H1 (cell line): ENCODE data around the gene PRRG2. TPM values are rescaled to one million over a fixed set of nuclear protein-coding genes. Genes with fewer than 3 reads are reported as not detected.
"Not testable (repeated sequence)": the region's sequence is repeated elsewhere in the genome, so short reads cannot be mapped to it uniquely, and the experiment has no call there.

Source experiments
- CTCF ChIA-PET: fragments of 300-600 bp; sonication (Branson Sonifier 250); formaldehyde crosslinking; loops from one replicate; lab custom pipeline; 2021; ENCODE audit not compliant: partially characterized antibody; lab: Charles Lee
- POLR2A ChIA-PET: fragments of 300-600 bp; sonication (Branson Sonifier 250); formaldehyde crosslinking; loops from one replicate; lab custom pipeline; 2021; ENCODE audit warnings: inconsistent platforms; ENCODE audit not compliant: partially characterized antibody; lab: Charles Lee
- DNase-seq, 2 experiments: peaks; one replicate each; pipeline versions ENCODE4 v3.0.0 to v3.0.0-alpha.2; 2010 to 2022; ENCODE audit warnings: low spot score in 2 of 2, low read depth in 1 of 2, mixed read lengths in 1 of 2
- FAIRE-seq: peaks from 2 replicates; lab custom pipeline; 2011; peaks lifted over from hg19 to GRCh38; lab: Jason Lieb, UNC
- H2AFZ ChIP-seq: 2 replicates; pipeline ENCODE4 v1.8.1; 2012; ENCODE audit warnings: low read length, inconsistent platforms
- H2AK5ac ChIP-seq: 2 replicates; pipeline ENCODE4 v1.6.1; 2013; ENCODE audit warnings: low read depth, low read length
- H2BK120ac ChIP-seq: replicated peaks from 2 replicates; pipeline ENCODE3; 2013; ENCODE audit warnings: low read depth, low read length, inconsistent platforms
- H2BK12ac ChIP-seq: 2 replicates; pipeline ENCODE4 v1.6.1; 2013; ENCODE audit warnings: low read depth, low read length
- H2BK15ac ChIP-seq: 2 replicates; pipeline ENCODE4 v1.6.1; 2013; ENCODE audit warnings: low read length
- H2BK20ac ChIP-seq: 2 replicates; pipeline ENCODE4 v1.6.1; 2013; ENCODE audit warnings: low read length
- H2BK5ac ChIP-seq: 2 replicates; pipeline ENCODE4 v1.6.1; 2013; ENCODE audit warnings: low read depth, low read length
- H3K14ac ChIP-seq: 2 replicates; pipeline ENCODE4 v1.6.1; 2013; ENCODE audit warnings: inconsistent platforms; ENCODE audit not compliant: insufficient read length
- H3K18ac ChIP-seq: 2 replicates; pipeline ENCODE4 v1.6.1; 2013; ENCODE audit warnings: low read length; ENCODE audit errors: extremely low read depth
- H3K23ac ChIP-seq: 2 replicates; pipeline ENCODE4 v1.6.1; 2013; ENCODE audit warnings: inconsistent platforms; ENCODE audit not compliant: insufficient read length
- H3K23me2 ChIP-seq: 2 replicates; pipeline ENCODE4 v1.6.1; 2013; ENCODE audit warnings: low read depth, low read length
- H3K27ac ChIP-seq: 2 replicates; pipeline ENCODE4 v1.6.1; 2011; ENCODE audit warnings: low read depth, low read length, inconsistent platforms
- H3K27me3 ChIP-seq, 4 experiments: replicated peaks in 1 of 4; 1 replicate in 1 of 4; 2 replicates in 3 of 4; pipeline versions ENCODE4 v1.6.1 to v1.8.1; 2011 to 2013; ENCODE audit warnings: low read length in 3 of 4, mild to moderate bottlenecking in 3 of 4, inconsistent platforms in 2 of 4, mixed read lengths in 2 of 4, moderate library complexity in 1 of 4; ENCODE audit not compliant: control insufficient read depth in 3 of 4, insufficient read depth in 3 of 4; ENCODE audit errors: extremely low read depth in 1 of 4
- H3K36me3 ChIP-seq, 4 experiments: 2 replicates each; pipeline versions ENCODE4 v1.6.1 to v1.8.1; 2011 to 2013; ENCODE audit warnings: mild to moderate bottlenecking in 4 of 4, low read length in 3 of 4, moderate library complexity in 2 of 4, control low read depth in 1 of 4, inconsistent platforms in 1 of 4; ENCODE audit not compliant: insufficient read depth in 4 of 4, control insufficient read depth in 2 of 4
- H3K4ac ChIP-seq: replicated peaks from 2 replicates; pipeline ENCODE3; 2013; ENCODE audit warnings: low read length, low read depth, mixed read lengths, inconsistent platforms; ENCODE audit not compliant: insufficient read length
- H3K4me1 ChIP-seq, 4 experiments: replicated peaks in 1 of 4; 1 replicate in 1 of 4; 2 replicates in 3 of 4; pipeline versions ENCODE4 v1.6.1 to v1.8.1; 2011 to 2013; ENCODE audit warnings: low read length in 3 of 4, inconsistent platforms in 2 of 4, mixed read lengths in 1 of 4; ENCODE audit not compliant: insufficient read depth in 4 of 4, control insufficient read depth in 3 of 4
- H3K4me2 ChIP-seq, 2 experiments: 2 replicates each; pipeline versions ENCODE4 v1.6.1 to v1.8.1; 2011 to 2013; ENCODE audit warnings: low read depth in 2 of 2, low read length in 2 of 2, control low read depth in 1 of 2, inconsistent platforms in 1 of 2, mild to moderate bottlenecking in 1 of 2; ENCODE audit not compliant: insufficient read depth in 1 of 2
- H3K4me3 ChIP-seq, 4 experiments: fragments of 200-600, 300-600 bp in 1 of 4; sonication (generic), shearing (Covaris generic), sonication (Bioruptor Twin) in 1 of 4; 2 replicates each; pipeline versions ENCODE4 v1.5.1 to v1.8.1; 2011 to 2016; ENCODE audit warnings: low read length in 4 of 4, low read depth in 3 of 4, control low read depth in 2 of 4, inconsistent platforms in 2 of 4, mild to moderate bottlenecking in 2 of 4, mixed read lengths in 1 of 4, moderate library complexity in 1 of 4; ENCODE audit not compliant: insufficient read depth in 2 of 4; ENCODE audit errors: extremely low read depth in 1 of 4
- H3K56ac ChIP-seq: replicated peaks from 2 replicates; pipeline ENCODE3; 2013; ENCODE audit warnings: low read depth, mild to moderate bottlenecking, mixed read lengths, low read length, inconsistent platforms; ENCODE audit not compliant: insufficient read length
- H3K79me1 ChIP-seq: 2 replicates; pipeline ENCODE4 v1.6.1; 2013; ENCODE audit warnings: low read depth, low read length, control low read depth
- H3K79me2 ChIP-seq, 2 experiments: 2 replicates each; pipeline versions ENCODE4 v1.6.1 to v1.8.1; 2012 to 2013; ENCODE audit warnings: low read length in 2 of 2, mild to moderate bottlenecking in 2 of 2, inconsistent platforms in 1 of 2; ENCODE audit not compliant: insufficient read depth in 2 of 2, control insufficient read depth in 1 of 2
- H3K9ac ChIP-seq, 4 experiments: replicated peaks in 1 of 4; 1 replicate in 1 of 4; 2 replicates in 3 of 4; pipeline versions ENCODE4 v1.6.1 to v1.8.1; 2011 to 2013; ENCODE audit warnings: low read depth in 3 of 4, low read length in 3 of 4, control low read depth in 2 of 4, mild to moderate bottlenecking in 2 of 4, moderate library complexity in 2 of 4, inconsistent platforms in 1 of 4; ENCODE audit errors: extremely low read depth in 1 of 4
- H3K9me3 ChIP-seq, 2 experiments: 2 replicates each; pipeline versions ENCODE4 v1.6.1 to v1.8.1; 2012 to 2013; ENCODE audit warnings: mild to moderate bottlenecking in 2 of 2, moderate library complexity in 2 of 2, control low read depth in 1 of 2, inconsistent platforms in 1 of 2, low read depth in 1 of 2, low read length in 1 of 2, mixed read lengths in 1 of 2; ENCODE audit not compliant: insufficient read depth in 2 of 2
- H4K20me1 ChIP-seq, 2 experiments: replicated peaks in 1 of 2; 2 replicates each; pipeline versions ENCODE3 to v1.8.1; 2011 to 2013; ENCODE audit warnings: inconsistent platforms in 2 of 2, low read length in 2 of 2, mild to moderate bottlenecking in 1 of 2; ENCODE audit not compliant: insufficient read depth in 2 of 2, control insufficient read depth in 1 of 2
- H4K5ac ChIP-seq: 2 replicates; pipeline ENCODE4 v1.6.1; 2013; ENCODE audit warnings: low read length, low read depth, mixed read lengths, inconsistent platforms; ENCODE audit not compliant: insufficient read length
- H4K8ac ChIP-seq: 2 replicates; pipeline ENCODE4 v1.8.0; 2013; ENCODE audit warnings: mild to moderate bottlenecking, moderate library complexity, low read length, inconsistent platforms; ENCODE audit not compliant: insufficient read depth; ENCODE audit errors: extremely low read depth
- H4K91ac ChIP-seq: replicated peaks from 2 replicates; pipeline ENCODE3; 2013; ENCODE audit warnings: low read length, mixed read lengths, inconsistent platforms; ENCODE audit not compliant: insufficient read length
- WGBS, 2 experiments: shearing (Covaris generic) in 1 of 2; methylation state at CpG; one replicate each; pipeline versions ENCODE4 v1.1.6 to v1.1.7; 2013 to 2015; ENCODE audit warnings: low lambda C conversion rate in 2 of 2, mixed read lengths in 2 of 2, inconsistent platforms in 1 of 2, low coverage in 1 of 2, missing lambda C conversion rate in 1 of 2; ENCODE audit not compliant: insufficient replicate concordance in 2 of 2, insufficient coverage in 1 of 2, insufficient read length in 1 of 2; ENCODE audit errors: extremely low coverage in 1 of 2, missing lambda C conversion rate in 1 of 2; 5-methylcytosine and 5-hydroxymethylcytosine counted together
- polyA plus RNA-seq, 7 experiments: library from polyadenylated mRNA; depleted of rRNA in 3 of 7; stranded (reverse) in 5 of 7; unstranded in 2 of 7; fragments of >200 nt in 5 of 7; fragments of 200-250 nt in 2 of 7; gene quantifications; 1 replicate in 5 of 7; 2 replicates in 1 of 7; 4 replicates in 1 of 7; pipeline versions ENCODE4 v1.2.1 to v1.2.3, GENCODE V29; 2011 to 2013; ENCODE audit warnings: missing spikeins in 2 of 7, mixed read lengths in 2 of 7
- total RNA-seq: library from RNA; stranded (reverse); fragmentation: NEBNext Ultra II Directional; extraction: Animal tissue kit (Norgen Biotek cat#: 25700); gene quantifications from 2 replicates; pipeline ENCODE4 v1.2.1, GENCODE V29; 2021

Gene PRRG2
- total and polyA plus RNA-seq, 2 of the 8 experiments (the other 6 are each of a cell fraction or from before 2014, with no cell fraction given): 4.1 to 5.6 TPM

DNA sequence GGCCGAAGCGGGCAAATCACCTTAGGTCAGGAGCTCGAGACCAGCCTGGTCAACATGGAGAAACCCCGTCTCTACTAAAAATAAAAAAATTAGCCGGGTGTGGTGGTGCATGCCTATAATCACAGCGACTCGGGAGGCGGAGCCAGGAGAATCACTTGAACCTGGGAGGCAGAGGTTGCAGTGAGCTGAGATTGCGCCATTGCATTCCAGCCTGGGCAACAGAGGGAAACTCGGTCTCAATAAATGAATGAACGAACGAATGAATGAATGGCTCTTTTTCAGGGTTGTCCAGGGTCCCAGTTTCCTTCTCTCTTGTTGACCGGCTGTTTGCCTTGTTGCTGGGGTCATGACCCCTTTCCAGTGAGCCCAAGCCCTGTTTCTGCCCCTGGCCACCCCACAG is 36.7 kb downstream of the PRRG2 start:
- H2BK15ac ChIP-seq, H2AFZ ChIP-seq, H3K27me3 ChIP-seq, H3K9me3 ChIP-seq, H3K14ac ChIP-seq, H3K23me2 ChIP-seq, H3K27ac ChIP-seq, H3K18ac ChIP-seq, H3K4ac ChIP-seq, H4K91ac ChIP-seq, FAIRE-seq, H3K56ac ChIP-seq, H4K8ac ChIP-seq, H3K23ac ChIP-seq, H2BK12ac ChIP-seq, H3K4me1 ChIP-seq, H2BK5ac ChIP-seq, H4K5ac ChIP-seq, H2BK120ac ChIP-seq, H2AK5ac ChIP-seq, H3K4me2 ChIP-seq, DNase-seq, H3K9ac ChIP-seq, H3K4me3 ChIP-seq, H2BK20ac ChIP-seq, H3K79me1 ChIP-seq: not testable (repeated sequence)
- peaks cover 0 to 12% of the 10 kb centered on the region in 2 experiments; a peak in 2 of 4 replicates for H3K79me2 ChIP-seq
- peaks cover 9 to 18% of the 10 kb centered on the region in 2 experiments for H4K20me1 ChIP-seq
- peaks cover 21 to 58% (median 43%) of the 10 kb centered on the region in 4 experiments for H3K36me3 ChIP-seq
- 96% methylated on average over 12 of the region's 13 CpGs; no CpG with 5 or more reads in 1 of the 2 experiments for WGBS, 2 experiments
- ChIA-PET CTCF (interaction anchor here (0.6 to 1.6 kb wide), 6 partner anchors 17 to 112 kb away, joined by 3 to 4 read pairs (median 4); no protein-coding TSS in a partner anchor), POLR2A (interaction anchor here (0.5 to 50.7 kb wide), 10 partner anchors 6 to 187 kb away, joined by 3 to 840 read pairs (median 4); partner anchors contain the start of genes NOSIP, PRMT1, PRR12 and RPS11)
